Naive thymus-derived CD4-positive, alpha-beta T cell (primary cell): ENCODE data around the gene RSPO4. TPM values are rescaled to one million over a fixed set of nuclear protein-coding genes. Genes with fewer than 3 reads are reported as not detected.

ENCODE experiments used
- ATAC-seq: fragments of 150-1000 bp; cut with Tn5 transposase; 2 replicates; pipeline ENCODE4 v1.10.0; 2021; ENCODE audit warnings: mild to moderate bottlenecking, moderate library complexity
- CTCF ChIA-PET: fragments of 350-600 bp; sonication (Branson Sonifier 250); formaldehyde crosslinking; loops from one replicate; lab custom pipeline; 2021; ENCODE audit warnings: antibody characterized with exemption; lab: Charles Lee
- POLR2A ChIA-PET: fragments of 350-600 bp; sonication (Branson Sonifier 250); formaldehyde crosslinking; loops from one replicate; lab custom pipeline; 2021; ENCODE audit warnings: antibody characterized with exemption, inconsistent platforms; lab: Charles Lee
- DNase-seq, 9 donors: peaks; one replicate each; pipeline versions ENCODE4 v3.0.0 to v3.0.0-alpha.2; 2020 to 2022; ENCODE audit warnings: mixed read lengths in 1 of 9
- H3K27ac ChIP-seq: one replicate; pipeline ENCODE4 v1.7.0; 2013; ENCODE audit warnings: mild to moderate bottlenecking, low read depth, low read length, moderate library complexity
- H3K27me3 ChIP-seq, 2 donors: one replicate each; pipeline ENCODE4 v1.7.0; 2013; ENCODE audit warnings: low read length in 2 of 2, mild to moderate bottlenecking in 2 of 2, moderate library complexity in 2 of 2; ENCODE audit not compliant: control insufficient read depth in 2 of 2, insufficient read depth in 2 of 2
- H3K36me3 ChIP-seq, 3 experiments: 1 replicate in 2 of 3; 2 replicates in 1 of 3; pipeline ENCODE4 v1.7.0; 2013; ENCODE audit warnings: low read length in 3 of 3, mild to moderate bottlenecking in 3 of 3, moderate library complexity in 1 of 3; ENCODE audit not compliant: insufficient read depth in 3 of 3, control insufficient read depth in 2 of 3
- H3K4me1 ChIP-seq, 2 donors: one replicate each; pipeline ENCODE4 v1.7.0; 2013; ENCODE audit warnings: low read length in 2 of 2, mild to moderate bottlenecking in 2 of 2, moderate library complexity in 1 of 2; ENCODE audit not compliant: control insufficient read depth in 2 of 2, insufficient read depth in 2 of 2
- H3K4me3 ChIP-seq: 2 replicates; pipeline ENCODE4 v1.7.0; 2013; ENCODE audit warnings: mild to moderate bottlenecking, low read length
- H3K9me3 ChIP-seq, 3 experiments: 1 replicate in 2 of 3; 2 replicates in 1 of 3; pipeline ENCODE4 v1.7.0; 2013; ENCODE audit warnings: low read length in 3 of 3; ENCODE audit not compliant: control insufficient read depth in 2 of 3
- H3K27ac Mint-ChIP-seq, 9 donors: one replicate each; pipeline ENCODE4 v1.8.0; 2020 to 2022; ENCODE audit warnings: mixed read lengths in 9 of 9, mild to moderate bottlenecking in 8 of 9, moderate library complexity in 5 of 9, inconsistent platforms in 2 of 9
- H3K27me3 Mint-ChIP-seq, 5 donors: one replicate each; pipeline ENCODE4 v1.8.0; 2021 to 2022; ENCODE audit warnings: mixed read lengths in 5 of 5, mild to moderate bottlenecking in 1 of 5
- H3K36me3 Mint-ChIP-seq, 5 donors: one replicate each; pipeline ENCODE4 v1.8.0; 2020 to 2022; ENCODE audit warnings: mixed read lengths in 5 of 5, mild to moderate bottlenecking in 3 of 5, inconsistent platforms in 1 of 5
- H3K4me1 Mint-ChIP-seq, 7 donors: one replicate each; pipeline ENCODE4 v1.8.0; 2020 to 2022; ENCODE audit warnings: mixed read lengths in 7 of 7, mild to moderate bottlenecking in 3 of 7, inconsistent platforms in 1 of 7
- H3K4me3 Mint-ChIP-seq, 10 donors: one replicate each; pipeline ENCODE4 v1.8.0; 2020 to 2022; ENCODE audit warnings: mild to moderate bottlenecking in 10 of 10, mixed read lengths in 10 of 10, moderate library complexity in 6 of 10, inconsistent platforms in 2 of 10
- H3K9me3 Mint-ChIP-seq, 11 donors: one replicate each; pipeline ENCODE4 v1.8.0; 2020 to 2022; ENCODE audit warnings: mixed read lengths in 11 of 11, mild to moderate bottlenecking in 4 of 11, inconsistent platforms in 1 of 11, moderate library complexity in 1 of 11
- intact Hi-C, 2 donors: fragments of 100-400 bp; cut with micrococcal nuclease; formaldehyde crosslinking; loops; one replicate each; pipeline ENCODE4 v1.15.1; 2023
- polyA plus RNA-seq, 2 donors: library from polyadenylated mRNA; unstranded; fragments of 300-500 nt; fragmentation: Illumina TruSeq; gene quantifications; one replicate each; pipeline ENCODE4 v1.2.3, GENCODE V29; 2021
- total RNA-seq, 6 experiments: library from RNA in 5 of 6; stranded (reverse) in 5 of 6; gene quantifications; 1 replicate in 5 of 6; 2 replicates in 1 of 6; pipeline ENCODE4 v1.2.3 and lab custom pipeline; 2021 to 2026

RSPO4 gene
- total and polyA plus RNA-seq, 7 experiments from 2014 or later = 0.19 to 0.40 (median 0.23) TPM; not detected in 3

GRCh38 chr20:957544-957943 is 44.6 kb downstream of the RSPO4 start:
- Histone ChIP-seq H3K27ac (no peak overlapping the region), H3K36me3 (no peaks in the 10 kb centered on the region), H3K27me3 (no peaks in the 10 kb centered on the region), H3K9me3 (no peaks in the 10 kb centered on the region), H3K4me1 (no peaks in the 10 kb centered on the region), H3K4me3 (no peak overlapping the region)
- POLR2A ChIA-PET = no interaction called here
- ATAC-seq = no peak
- Mint-ChIP-seq H3K27ac (no peak overlapping the region), H3K27me3 (peaks cover 18 to 51% (median 34%) of the 10 kb centered on the region in 5 donors), H3K9me3 (no peaks in the 10 kb centered on the region), H3K4me3 (no peak overlapping the region), H3K4me1 (peaks cover 0 to 8% (median 0%) of the 10 kb centered on the region in 7 donors), H3K36me3 (no peaks in the 10 kb centered on the region)
- CTCF ChIA-PET = interaction anchor here (0.6 to 5.0 kb wide), 9 partner anchors 11 to 326 kb away, joined by 3 to 132 read pairs (median 4); no protein-coding TSS in a partner anchor
- no peak for DNase-seq
- intact Hi-C loops = loop anchor here (5.0 to 10.0 kb wide), 2 partner anchors 73 to 255 kb away; no protein-coding TSS in a partner anchor

DNA sequence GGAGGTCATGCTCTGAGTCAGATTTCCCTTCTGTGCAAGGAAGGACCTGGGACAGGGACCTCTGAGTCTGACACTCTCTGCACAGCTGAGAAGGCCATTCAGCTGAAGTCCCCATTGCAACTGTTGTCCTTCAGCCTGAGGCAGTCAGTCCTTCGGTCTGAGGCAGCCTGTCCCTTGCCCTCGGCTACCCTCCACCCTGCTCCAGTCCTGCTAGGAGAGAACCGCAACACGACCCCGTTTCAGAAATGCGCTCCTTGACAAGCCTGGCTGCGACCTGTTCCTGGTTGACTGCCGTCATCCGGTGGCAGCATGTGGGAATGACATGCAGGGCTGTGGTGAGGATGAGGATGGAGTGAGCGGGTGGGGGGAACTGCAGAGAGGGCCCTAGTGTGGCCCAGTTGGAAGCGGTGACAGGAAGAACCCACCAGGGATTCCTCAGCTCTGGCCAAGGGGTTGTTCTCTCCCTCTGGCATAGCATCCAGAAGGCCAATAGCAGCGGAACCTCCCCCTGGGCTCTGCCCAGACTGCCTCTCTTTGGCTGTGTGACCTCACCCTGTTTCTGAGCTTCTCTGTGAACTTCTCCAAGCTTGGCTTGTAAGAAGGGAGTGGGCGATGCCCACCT is 45.7 kb downstream of the RSPO4 start:
- Mint-ChIP-seq H3K4me3 (no peak overlapping the region), H3K36me3 (no peaks in the 10 kb centered on the region), H3K9me3 (no peaks in the 10 kb centered on the region), H3K27ac (no peak overlapping the region), H3K27me3 (peaks cover 18 to 55% (median 39%) of the 10 kb centered on the region in 5 donors), H3K4me1 (peaks cover 0 to 8% (median 0%) of the 10 kb centered on the region in 7 donors)
- H3K4me1 ChIP-seq = no peaks in the 10 kb centered on the region
- CTCF ChIA-PET = interaction anchor here (0.7 to 5.0 kb wide), 19 partner anchors 9 to 429 kb away, joined by 3 to 132 read pairs (median 4); partner anchors contain the start of gene FAM110A
- no peak overlapping the region for H3K27ac ChIP-seq
- ATAC-seq (peak; percentile 85), DNase-seq (peak; percentile 48 to 80 (median 69))
- no peaks in the 10 kb centered on the region for H3K9me3 ChIP-seq
- POLR2A ChIA-PET = interaction anchor here (1.2 to 1.4 kb wide), 2 partner anchors 100 to 141 kb away, joined by 3 to 4 read pairs; no protein-coding TSS in a partner anchor
- H3K36me3 ChIP-seq = no peaks in the 10 kb centered on the region
- no peaks in the 10 kb centered on the region for H3K27me3 ChIP-seq
- no peak overlapping the region for H3K4me3 ChIP-seq
- intact Hi-C loops = loop anchor here (1.0 to 10.0 kb wide), 4 partner anchors 72 to 257 kb away; no protein-coding TSS in a partner anchor

- Mint-ChIP-seq H3K9me3 (no peaks in the 10 kb centered on the region), H3K27me3 (peaks cover 18 to 50% (median 39%) of the 10 kb centered on the region in 5 donors), H3K4me1 (peaks cover 0 to 7% (median 0%) of the 10 kb centered on the region in 7 donors), H3K4me3 (no peak overlapping the region), H3K36me3 (no peaks in the 10 kb centered on the region), H3K27ac (no peak overlapping the region)
- ChIA-PET CTCF (interaction anchor here (0.7 to 5.0 kb wide), 17 partner anchors 9 to 430 kb away, joined by 3 to 132 read pairs (median 4); partner anchors contain the start of gene FAM110A), POLR2A (interaction anchor here (1.2 to 1.4 kb wide), 2 partner anchors 99 to 140 kb away, joined by 3 to 4 read pairs; no protein-coding TSS in a partner anchor)
- H3K27ac ChIP-seq = no peak overlapping the region
- ATAC-seq (no peak), DNase-seq (no peak)
- H3K4me1 ChIP-seq = no peaks in the 10 kb centered on the region
- intact Hi-C loops = loop anchor here (1.0 to 10.0 kb wide), 4 partner anchors 71 to 258 kb away; no protein-coding TSS in a partner anchor
- no peaks in the 10 kb centered on the region for H3K36me3 ChIP-seq
- no peaks in the 10 kb centered on the region for H3K27me3 ChIP-seq
- no peaks in the 10 kb centered on the region for H3K9me3 ChIP-seq
- H3K4me3 ChIP-seq = no peak overlapping the region
Observed at GRCh38 chr20:955656-956055, 46.5 kb downstream of the RSPO4 start.

GRCh38 chr20:955111-955510 is 47.0 kb downstream of the RSPO4 start:
- Histone ChIP-seq H3K27ac (no peak overlapping the region), H3K4me1 (no peaks in the 10 kb centered on the region), H3K36me3 (no peaks in the 10 kb centered on the region), H3K4me3 (no peak overlapping the region), H3K27me3 (no peaks in the 10 kb centered on the region), H3K9me3 (no peaks in the 10 kb centered on the region)
- Mint-ChIP-seq H3K27ac (no peak overlapping the region), H3K4me3 (no peak overlapping the region), H3K27me3 (peaks cover 18 to 48% (median 39%) of the 10 kb centered on the region in 5 donors), H3K36me3 (no peaks in the 10 kb centered on the region), H3K9me3 (no peaks in the 10 kb centered on the region), H3K4me1 (peaks cover 0 to 7% (median 0%) of the 10 kb centered on the region in 7 donors)
- ATAC-seq = no peak
- no peak for DNase-seq
- ChIA-PET CTCF (interaction anchor here (0.7 to 5.0 kb wide), 11 partner anchors 8 to 258 kb away, joined by 3 to 132 read pairs (median 5); no protein-coding TSS in a partner anchor), POLR2A (interaction anchor here (1.4 kb wide), 1 partner anchor 139 kb away, joined by 4 read pairs; no protein-coding TSS in a partner anchor)
- intact Hi-C loops = loop anchor here (5.0 to 10.0 kb wide), 2 partner anchors 70 to 257 kb away; no protein-coding TSS in a partner anchor

GRCh38 chr20:953742-954141 is 48.4 kb downstream of the RSPO4 start:
- CTCF ChIA-PET = no interaction called here

GRCh38 chr20:952196-952795 is 49.8 kb downstream of the RSPO4 start:
- DNase-seq (no peak), ATAC-seq (no peak)
- H3K9me3 ChIP-seq = no peaks in the 10 kb centered on the region
- H3K36me3 Mint-ChIP-seq = no peaks in the 10 kb centered on the region
- peaks cover 0 to 5% (median 0%) of the 10 kb centered on the region in 7 donors for H3K4me1 Mint-ChIP-seq
- no peak overlapping the region for H3K27ac ChIP-seq
- intact Hi-C loops = loop anchor here in 1 of 2 donors (10.0 kb wide), 1 partner anchor 67 kb away; no protein-coding TSS in a partner anchor
- H3K4me3 ChIP-seq = no peak overlapping the region
- H3K27me3 Mint-ChIP-seq = peaks cover 32 to 56% (median 41%) of the 10 kb centered on the region in 5 donors
- no peaks in the 10 kb centered on the region for H3K9me3 Mint-ChIP-seq
- no peak overlapping the region for H3K27ac Mint-ChIP-seq
- no peaks in the 10 kb centered on the region for H3K4me1 ChIP-seq
- H3K36me3 ChIP-seq = no peaks in the 10 kb centered on the region
- POLR2A ChIA-PET = no interaction called here
- H3K27me3 ChIP-seq = no peaks in the 10 kb centered on the region
- CTCF ChIA-PET = interaction anchor here (1.0 kb wide), 2 partner anchors 134 to 261 kb away, joined by 3 read pairs; no protein-coding TSS in a partner anchor
- H3K4me3 Mint-ChIP-seq = no peak overlapping the region

More at GRCh38 chr20:953742-954141, 48.4 kb downstream of the RSPO4 start:
- Mint-ChIP-seq H3K4me3 (no peak overlapping the region), H3K9me3 (no peaks in the 10 kb centered on the region), H3K27me3 (peaks cover 25 to 51% (median 42%) of the 10 kb centered on the region in 5 donors), H3K27ac (no peak overlapping the region), H3K4me1 (peaks cover 0 to 5% (median 0%) of the 10 kb centered on the region in 7 donors), H3K36me3 (no peaks in the 10 kb centered on the region)
- ATAC-seq (no peak), DNase-seq (no peak)
- no peaks in the 10 kb centered on the region for H3K4me1 ChIP-seq
- intact Hi-C loops = loop anchor here in 1 of 2 donors (10.0 kb wide), 1 partner anchor 69 kb away; no protein-coding TSS in a partner anchor
- H3K36me3 ChIP-seq = no peaks in the 10 kb centered on the region
- H3K27ac ChIP-seq = no peak overlapping the region
- no peaks in the 10 kb centered on the region for H3K27me3 ChIP-seq
- no peaks in the 10 kb centered on the region for H3K9me3 ChIP-seq
- no peak overlapping the region for H3K4me3 ChIP-seq
- POLR2A ChIA-PET = no interaction called here
